T47D (cell line): ENCODE results near the gene GLB1L3.

Experiments used
- DNase-seq, 2 experiments: peaks; one replicate each; pipeline versions ENCODE4 v3.0.0 to v3.0.0-alpha.2; 2011 to 2012; ENCODE audit warnings: low read depth in 1 of 2, low spot score in 1 of 2
- JUND ChIP-seq: IDR thresholded peaks from 2 replicates; pipeline ENCODE4 v1.6.1; 2012; ENCODE audit warnings: low read depth
- in situ Hi-C: cut with HindIII; loops from 2 replicates; pipeline ENCODE4 v1.10.0; 2016; ENCODE audit warnings: low sequenced_read_pairs, low pct_unique_long_range_greater_than_20kb

The GLB1L3 gene

GRCh38 chr11:134322553-134322952 lies 46.4 kb downstream of the GLB1L3 start:
- no peak for TF ChIP-seq JUND
- in situ Hi-C loops: no loop called here
- no peak for DNase-seq

DNA sequence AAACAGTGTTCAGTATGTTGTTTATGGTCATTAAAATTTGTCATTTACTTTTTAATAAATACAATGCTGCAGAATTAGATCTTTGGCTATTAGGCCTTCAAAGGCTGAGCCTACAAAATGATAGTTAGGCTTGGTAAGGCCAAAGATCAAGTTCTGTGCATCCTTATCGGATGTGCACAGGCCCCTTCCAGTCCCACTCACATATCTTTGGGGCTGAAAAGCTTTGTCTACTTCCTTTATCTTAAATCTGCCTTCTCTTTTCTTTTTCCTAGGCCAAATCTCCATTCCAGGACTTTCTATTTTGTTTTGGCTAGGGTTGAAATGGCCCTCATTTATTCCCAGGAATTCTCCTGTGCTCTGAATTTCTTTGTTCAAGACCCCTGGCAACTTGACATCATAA lies 52.3 kb downstream of the GLB1L3 start:
- no peak for TF ChIP-seq JUND
- in situ Hi-C loops: no loop called here
- DNase-seq: no peak

DNA sequence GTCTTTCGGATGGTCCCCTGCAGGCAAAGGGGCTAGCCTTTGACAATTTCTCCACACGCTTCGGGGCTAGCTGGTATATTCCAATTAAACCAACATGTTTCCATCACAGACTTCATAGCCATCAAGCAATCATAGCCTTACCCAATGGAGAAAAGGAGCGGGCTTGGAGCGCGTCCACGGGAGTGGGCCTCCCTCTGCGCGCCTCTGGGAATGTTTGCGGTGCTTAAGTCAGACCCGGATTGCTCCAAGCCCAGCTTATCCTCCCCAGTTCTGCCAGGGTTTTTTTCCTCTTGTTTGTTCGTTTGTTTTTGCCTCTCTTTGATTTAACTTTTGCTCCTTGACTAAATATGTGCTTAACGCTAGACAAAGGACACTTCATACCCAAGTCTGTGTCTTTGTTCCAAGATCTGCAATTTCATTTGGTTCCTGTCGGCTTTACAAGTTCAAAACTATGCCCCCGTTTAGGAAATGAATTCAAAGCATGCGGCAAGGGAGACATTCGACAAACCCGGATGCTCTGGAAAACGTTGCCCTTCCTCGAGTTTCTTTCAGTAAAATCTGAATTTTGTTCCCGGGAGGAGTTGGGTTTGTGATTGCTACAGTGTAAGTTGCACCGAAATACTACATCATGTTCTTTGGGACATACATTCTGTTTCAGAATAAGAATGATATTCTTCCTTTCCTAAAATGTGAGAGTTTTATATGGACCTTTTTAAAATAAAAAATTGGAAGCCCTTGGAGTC lies 54.6 kb downstream of the GLB1L3 start:
- DNase-seq: peak in 1 of 2 experiments; percentile 27
- in situ Hi-C loops: no loop called here
- TF ChIP-seq JUND: no peak

- no peak for TF ChIP-seq JUND
- DNase-seq: peak; percentile 90 to 98
- in situ Hi-C loops: no loop called here
These were observed 55.4 kb downstream of the GLB1L3 start, which contains the start of gene GLB1L2 for GRCh38 chr11:134331354-134332188. GLB1L2 (plus strand) TSS chr11:134331988; CDS start chr11:134332062, 74 bp downstream.

GRCh38 chr11:134332189-134332631 lies 56.0 kb downstream of the GLB1L3 start:
- in situ Hi-C loops: no loop called here
- no peak for TF ChIP-seq JUND
- DNase-seq: peak in 1 of 2 experiments; percentile 45

GRCh38 chr11:134332782-134333181 lies 56.6 kb downstream of the GLB1L3 start:
- in situ Hi-C loops: no loop called here
- no peak for TF ChIP-seq JUND
- DNase-seq: no peak

GRCh38 chr11:134333312-134333711 lies 57.1 kb downstream of the GLB1L3 start:
- no peak for TF ChIP-seq JUND
- DNase-seq: no peak
- in situ Hi-C loops: no loop called here

DNA sequence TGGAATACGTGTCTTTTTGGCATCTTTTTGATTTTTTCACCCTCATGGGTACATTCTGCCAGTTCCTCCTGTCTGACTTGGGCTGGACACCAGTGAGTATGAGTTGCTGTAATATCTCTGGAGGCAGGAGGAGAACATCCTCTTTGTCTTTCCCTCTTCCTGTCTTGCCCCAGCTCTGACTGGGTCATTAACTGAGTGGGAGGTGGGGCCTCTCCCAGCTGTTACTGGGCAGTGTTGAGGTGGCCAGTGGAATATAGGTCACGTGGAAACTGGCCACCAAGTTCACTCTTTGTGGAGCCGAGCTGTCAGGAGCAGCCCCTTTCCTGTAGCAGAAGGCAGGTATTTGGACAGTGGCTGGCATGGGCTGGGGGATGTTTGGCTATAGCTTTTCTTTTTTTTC lies 57.8 kb downstream of the GLB1L3 start:
- TF ChIP-seq JUND: no peak
- in situ Hi-C loops: no loop called here
- no peak for DNase-seq

DNA sequence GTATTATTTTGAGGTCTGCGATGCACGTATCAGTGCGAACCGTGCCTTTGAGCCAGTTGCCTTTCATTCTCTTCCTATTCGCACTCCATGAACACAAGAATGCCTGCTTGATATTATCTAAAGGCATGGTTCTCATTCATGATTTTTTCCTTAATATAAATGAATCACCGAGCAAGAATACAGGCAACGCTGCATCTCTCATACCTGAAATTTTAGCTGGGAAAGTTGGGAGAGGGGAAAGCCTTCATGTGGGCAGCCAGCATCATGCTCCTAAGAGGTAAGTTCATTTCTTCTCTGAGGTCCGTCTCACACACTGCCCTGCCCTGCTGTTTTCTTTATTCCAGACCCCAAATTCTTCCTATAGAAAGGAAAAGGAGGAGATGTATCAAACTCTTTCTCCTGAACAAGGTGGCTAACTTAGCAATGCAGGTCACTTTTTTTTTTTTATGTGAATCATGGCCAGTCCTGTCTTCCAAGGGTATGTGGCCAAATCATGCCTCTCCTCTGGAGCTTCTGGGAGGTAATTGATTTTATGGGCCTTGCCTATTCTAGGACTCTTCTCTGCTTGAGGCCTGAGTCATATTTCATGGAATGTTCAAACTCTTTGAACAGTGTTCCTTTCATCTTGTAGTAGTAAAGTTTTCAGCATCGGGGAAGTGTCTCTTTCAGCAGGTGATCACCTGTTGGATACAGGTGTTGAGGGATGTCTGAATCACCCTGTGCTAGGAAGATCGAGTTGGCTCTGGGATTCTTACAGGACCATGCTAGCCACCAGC lies 58.8 kb downstream of the GLB1L3 start:
- DNase-seq: no peak
- in situ Hi-C loops: no loop called here
- no peak for TF ChIP-seq JUND

GRCh38 chr11:134337051-134337450 lies 60.9 kb downstream of the GLB1L3 start:
- in situ Hi-C loops: no loop called here
- no peak for DNase-seq
- TF ChIP-seq JUND: no peak

- DNase-seq: no peak
- in situ Hi-C loops: no loop called here
- no peak for TF ChIP-seq JUND
These were observed 61.9 kb downstream of the GLB1L3 start for GRCh38 chr11:134338068-134338467.

DNA sequence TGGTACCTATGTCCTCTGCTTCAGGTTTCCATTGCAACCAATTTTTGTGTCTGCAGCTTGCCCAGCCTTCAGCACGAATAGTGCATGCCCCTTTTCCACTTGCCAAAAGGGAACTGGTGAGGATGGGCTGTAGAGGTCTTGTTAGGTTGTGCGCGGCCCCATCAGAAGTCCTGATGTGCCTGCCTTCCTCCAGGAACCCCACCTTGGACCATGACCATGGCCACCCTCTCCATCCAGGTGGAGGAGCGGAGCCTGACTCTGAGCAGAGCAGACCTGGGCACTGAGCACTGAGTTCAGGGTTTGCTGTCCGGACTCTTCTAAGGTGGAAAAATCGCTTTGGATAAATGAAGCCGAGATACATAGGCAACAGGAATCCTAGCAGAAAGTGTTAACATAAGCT lies 62.5 kb downstream of the GLB1L3 start:
- TF ChIP-seq JUND: no peak
- in situ Hi-C loops: no loop called here
- DNase-seq: no peak
